DMS53 treated with DMSO at 0.1 percent for 48 hours (cell line): Measurements from ENCODE around the gene CRK.

Experiments
- DNase-seq: peaks from one replicate; lab custom pipeline; 2025; ENCODE audit not compliant: unreplicated experiment; lab: John Stamatoyannopoulos, UW

Gene CRK

GRCh38 chr17:1455797-1456599, at the start of gene CRK:
Gene CRK, minus strand, starts transcription at chr17:1456232. Its CDS starts 115 bp downstream, at chr17:1456117.
- DNase-seq = peak; percentile 82

GRCh38 chr17:1505586-1505985, 49.6 kb upstream of the CRK start:
- DNase-seq = no peak

GRCh38 chr17:1504866-1505265, 48.8 kb upstream of the CRK start:
- no peak for DNase-seq

- DNase-seq = no peak
Measured at GRCh38 chr17:1503699-1504098, 47.7 kb upstream of the CRK start.

- DNase-seq = no peak
Measured at GRCh38 chr17:1498869-1499268, 42.8 kb upstream of the CRK start.

GRCh38 chr17:1498233-1498632, 42.2 kb upstream of the CRK start:
- DNase-seq = no peak

- DNase-seq = no peak
Measured at GRCh38 chr17:1497831-1498230, 41.8 kb upstream of the CRK start.

- no peak for DNase-seq
Measured at GRCh38 chr17:1496869-1497268, 40.8 kb upstream of the CRK start.

GRCh38 chr17:1495265-1495989, 39.4 kb upstream of the CRK start:
- no peak for DNase-seq

GRCh38 chr17:1494736-1495253, 38.8 kb upstream of the CRK start:
- DNase-seq = no peak

GRCh38 chr17:1494203-1494602, 38.2 kb upstream of the CRK start:
- DNase-seq = no peak

- DNase-seq = no peak
Measured at GRCh38 chr17:1493291-1493980, 37.4 kb upstream of the CRK start.

GRCh38 chr17:1492249-1493206, 36.5 kb upstream of the CRK start, which contains the start of gene MYO1C:
Gene MYO1C, minus strand, starts transcription at chr17:1492686. Its CDS starts 199 bp downstream, at chr17:1492487.
- peak; percentile 19 for DNase-seq

- DNase-seq = no peak
Measured at GRCh38 chr17:1491443-1492248, 35.6 kb upstream of the CRK start.

- DNase-seq = no peak
Measured at GRCh38 chr17:1490643-1491442, 34.8 kb upstream of the CRK start.

GRCh38 chr17:1488826-1489270, 32.8 kb upstream of the CRK start:
- DNase-seq = no peak

GRCh38 chr17:1487939-1488825, 32.1 kb upstream of the CRK start:
- no peak for DNase-seq
